ENCODE results near the gene NEDD4L. TPM values are rescaled to one million over a fixed set of nuclear protein-coding genes. Genes with fewer than 3 reads are reported as not detected.

NEDD4L gene
- total RNA-seq, 1 experiment from 2014 or later = 42.9 TPM

- CTCF ChIA-PET = interaction anchor here (0.9 kb wide), 2 partner anchors 43 to 45 kb away, joined by 3 read pairs; no protein-coding TSS in a partner anchor
- in situ Hi-C loops (cut with HindIII; ENCODE audit: low pct_unique_long_range_greater_than_20kb, low sequenced_read_pairs) (no loop called here), intact Hi-C loops (cut with micrococcal nuclease; ENCODE audit: unreplicated experiment) (no loop called here)
- Histone ChIP-seq H3K27me3 (ENCODE audit: control insufficient read depth, insufficient read depth, low read length) (no peaks in the 10 kb centered on the region), H3K36me3 (ENCODE audit: control insufficient read depth, insufficient read depth, low read length) (no peaks in the 10 kb centered on the region), H3K27ac (ENCODE audit: low read length) (no peak overlapping the region), H3K4me1 (ENCODE audit: control insufficient read depth, insufficient read depth, low read length) (no peaks in the 10 kb centered on the region), H3K9me3 (ENCODE audit: control insufficient read depth, insufficient read depth, low read depth, low read length) (no peaks in the 10 kb centered on the region), H3K4me3 (ENCODE audit: low read depth in 2 of 2, low read length in 2 of 2) (no peak overlapping the region)
- POLR2A ChIA-PET = no interaction called here
- no TSS peak for BruUV-seq (replicated peaks)
- peak; percentile 72 for ATAC-seq
- DNase-seq (ENCODE audit: low read depth, low spot score) = peak; percentile 48
- TF ChIP-seq POLR2AphosphoS5 (IDR thresholded peaks at IDR 0.05; ENCODE audit: low read depth, low read length) (no peak), CTCF (IDR thresholded peaks at IDR 0.05) (peak; percentile 77)
These were observed 91.8 kb downstream of the NEDD4L start for GRCh38 chr18:58135701-58136331.

DNA sequence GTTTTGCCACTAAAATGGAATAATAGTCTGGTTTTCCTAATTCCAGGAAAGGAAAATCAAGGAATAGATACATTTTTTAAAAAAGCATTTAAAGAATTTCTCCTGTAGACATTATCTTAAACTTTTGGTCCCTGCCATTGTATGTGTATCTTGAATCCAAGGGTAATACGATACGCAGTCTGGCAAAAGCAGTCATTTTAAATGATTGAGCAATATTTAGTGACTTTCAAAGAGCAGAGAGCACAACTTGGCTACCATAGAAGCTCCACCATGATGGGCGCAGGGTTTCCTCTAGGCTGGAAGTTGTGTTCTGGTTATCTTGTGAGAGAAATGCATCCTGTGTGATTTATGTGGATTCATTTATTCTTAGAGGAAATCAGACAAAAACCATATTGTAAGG, 92.9 kb downstream of the NEDD4L start:
- intact Hi-C loops (cut with micrococcal nuclease; ENCODE audit: unreplicated experiment) = no loop called here
- TF ChIP-seq SIN3A (IDR thresholded peaks at IDR 0.05; ENCODE audit: borderline replicate concordance, insufficient read depth, low read depth, low read length) (no peak), CTCF (IDR thresholded peaks at IDR 0.05) (no peak), TCF7L2 (IDR thresholded peaks at IDR 0.05; ENCODE audit: low read depth, low read length) (no peak), POLR2AphosphoS5 (IDR thresholded peaks at IDR 0.05; ENCODE audit: low read depth, low read length) (no peak)
- TF ChIP-seq, protein P1, sequence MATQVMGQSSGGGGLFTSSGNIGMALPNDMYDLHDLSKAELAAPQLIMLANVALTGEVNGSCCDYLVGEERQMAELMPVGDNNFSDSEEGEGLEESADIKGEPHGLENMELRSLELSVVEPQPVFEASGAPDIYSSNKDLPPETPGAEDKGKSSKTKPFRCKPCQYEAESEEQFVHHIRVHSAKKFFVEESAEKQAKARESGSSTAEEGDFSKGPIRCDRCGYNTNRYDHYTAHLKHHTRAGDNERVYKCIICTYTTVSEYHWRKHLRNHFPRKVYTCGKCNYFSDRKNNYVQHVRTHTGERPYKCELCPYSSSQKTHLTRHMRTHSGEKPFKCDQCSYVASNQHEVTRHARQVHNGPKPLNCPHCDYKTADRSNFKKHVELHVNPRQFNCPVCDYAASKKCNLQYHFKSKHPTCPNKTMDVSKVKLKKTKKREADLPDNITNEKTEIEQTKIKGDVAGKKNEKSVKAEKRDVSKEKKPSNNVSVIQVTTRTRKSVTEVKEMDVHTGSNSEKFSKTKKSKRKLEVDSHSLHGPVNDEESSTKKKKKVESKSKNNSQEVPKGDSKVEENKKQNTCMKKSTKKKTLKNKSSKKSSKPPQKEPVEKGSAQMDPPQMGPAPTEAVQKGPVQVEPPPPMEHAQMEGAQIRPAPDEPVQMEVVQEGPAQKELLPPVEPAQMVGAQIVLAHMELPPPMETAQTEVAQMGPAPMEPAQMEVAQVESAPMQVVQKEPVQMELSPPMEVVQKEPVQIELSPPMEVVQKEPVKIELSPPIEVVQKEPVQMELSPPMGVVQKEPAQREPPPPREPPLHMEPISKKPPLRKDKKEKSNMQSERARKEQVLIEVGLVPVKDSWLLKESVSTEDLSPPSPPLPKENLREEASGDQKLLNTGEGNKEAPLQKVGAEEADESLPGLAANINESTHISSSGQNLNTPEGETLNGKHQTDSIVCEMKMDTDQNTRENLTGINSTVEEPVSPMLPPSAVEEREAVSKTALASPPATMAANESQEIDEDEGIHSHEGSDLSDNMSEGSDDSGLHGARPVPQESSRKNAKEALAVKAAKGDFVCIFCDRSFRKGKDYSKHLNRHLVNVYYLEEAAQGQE (IDR thresholded peaks at IDR 0.05; ENCODE audit: insufficient read depth in 1 of 2, low read depth in 2 of 2, low read length in 1 of 2) = no peak
- Histone ChIP-seq H3K4me1 (ENCODE audit: control insufficient read depth, insufficient read depth, low read length) (no peaks in the 10 kb centered on the region), H3K4me3 (ENCODE audit: low read depth in 2 of 2, low read length in 2 of 2) (no peak overlapping the region), H3K27me3 (ENCODE audit: control insufficient read depth, insufficient read depth, low read length) (no peaks in the 10 kb centered on the region), H3K9me3 (ENCODE audit: control insufficient read depth, insufficient read depth, low read depth, low read length) (no peaks in the 10 kb centered on the region), H3K36me3 (ENCODE audit: control insufficient read depth, insufficient read depth, low read length) (no peaks in the 10 kb centered on the region), H3K27ac (ENCODE audit: low read length) (no peak overlapping the region; the same call in 1 of the 2 replicates)
- BruUV-seq (replicated peaks) = no TSS peak
- DNase-seq (ENCODE audit: low read depth, low spot score) (no peak), ATAC-seq (no peak)
- in situ Hi-C loops (cut with HindIII; ENCODE audit: low pct_unique_long_range_greater_than_20kb, low sequenced_read_pairs) = no loop called here
- ChIA-PET CTCF (no interaction called here), POLR2A (no interaction called here)
